Activated B cell treated with CpG ODN at 0.5 μM for 24 hours (primary cell): ENCODE data around the gene ADAMTS20. TPM values are rescaled to one million over a fixed set of nuclear protein-coding genes. Genes with fewer than 3 reads are reported as not detected.

Source experiments
- ATAC-seq: fragments of 200-7000 bp; cut with Tn5 transposase; one replicate; pipeline ENCODE4 v1.10.0; 2021; ENCODE audit warnings: low read depth, mild to moderate bottlenecking, moderate library complexity
- CTCF ChIA-PET: fragments of 350-600 bp; sonication (Branson Sonifier 250); formaldehyde crosslinking; loops from one replicate; lab custom pipeline; 2021; ENCODE audit warnings: antibody characterized with exemption; lab: Charles Lee
- POLR2A ChIA-PET: fragments of 350-600 bp; sonication (Branson Sonifier 250); formaldehyde crosslinking; loops from one replicate; lab custom pipeline; 2021; ENCODE audit warnings: antibody characterized with exemption; lab: Charles Lee
- DNase-seq: peaks from one replicate; pipeline ENCODE4 v3.0.0; 2022
- H3K27ac Mint-ChIP-seq: one replicate; pipeline ENCODE4 v1.8.0; 2020; ENCODE audit warnings: mixed read lengths
- H3K27me3 Mint-ChIP-seq: one replicate; pipeline ENCODE4 v1.8.0; 2021; ENCODE audit warnings: mixed read lengths
- H3K36me3 Mint-ChIP-seq: one replicate; pipeline ENCODE4 v1.8.0; 2021; ENCODE audit warnings: low read depth, mixed read lengths
- H3K4me1 Mint-ChIP-seq: one replicate; pipeline ENCODE4 v1.8.0; 2021; ENCODE audit warnings: mixed read lengths
- H3K4me3 Mint-ChIP-seq: one replicate; pipeline ENCODE4 v1.8.0; 2020; ENCODE audit warnings: mild to moderate bottlenecking, mixed read lengths
- H3K9me3 Mint-ChIP-seq: one replicate; pipeline ENCODE4 v1.8.0; 2020; ENCODE audit warnings: mixed read lengths
- intact Hi-C: fragments of 100-400 bp; cut with micrococcal nuclease; formaldehyde crosslinking; loops from one replicate; pipeline ENCODE4 v1.15.1; 2024
- total RNA-seq: library from RNA; stranded (reverse); gene quantifications from 2 replicates; pipeline ENCODE4 v1.2.3, GENCODE V29; 2022
- TF ChIP-seq, protein P1 (sequence below): fragments of 200-600 bp; IDR thresholded peaks from one replicate; pipeline ENCODE4 v1.8.0; 2022; ENCODE audit warnings: antibody characterized with exemption, mild to moderate bottlenecking

Gene ADAMTS20
- total RNA-seq, 1 donor from 2014 or later = not detected

- ATAC-seq (no peak), DNase-seq (no peak)
- H3K9me3 Mint-ChIP-seq = no peaks in the 10 kb centered on the region
- H3K36me3 Mint-ChIP-seq = no peaks in the 10 kb centered on the region
- intact Hi-C loops = loop anchor here (10.0 kb wide), 1 partner anchor 503 kb away; no protein-coding TSS in a partner anchor
- TF ChIP-seq, protein P1, sequence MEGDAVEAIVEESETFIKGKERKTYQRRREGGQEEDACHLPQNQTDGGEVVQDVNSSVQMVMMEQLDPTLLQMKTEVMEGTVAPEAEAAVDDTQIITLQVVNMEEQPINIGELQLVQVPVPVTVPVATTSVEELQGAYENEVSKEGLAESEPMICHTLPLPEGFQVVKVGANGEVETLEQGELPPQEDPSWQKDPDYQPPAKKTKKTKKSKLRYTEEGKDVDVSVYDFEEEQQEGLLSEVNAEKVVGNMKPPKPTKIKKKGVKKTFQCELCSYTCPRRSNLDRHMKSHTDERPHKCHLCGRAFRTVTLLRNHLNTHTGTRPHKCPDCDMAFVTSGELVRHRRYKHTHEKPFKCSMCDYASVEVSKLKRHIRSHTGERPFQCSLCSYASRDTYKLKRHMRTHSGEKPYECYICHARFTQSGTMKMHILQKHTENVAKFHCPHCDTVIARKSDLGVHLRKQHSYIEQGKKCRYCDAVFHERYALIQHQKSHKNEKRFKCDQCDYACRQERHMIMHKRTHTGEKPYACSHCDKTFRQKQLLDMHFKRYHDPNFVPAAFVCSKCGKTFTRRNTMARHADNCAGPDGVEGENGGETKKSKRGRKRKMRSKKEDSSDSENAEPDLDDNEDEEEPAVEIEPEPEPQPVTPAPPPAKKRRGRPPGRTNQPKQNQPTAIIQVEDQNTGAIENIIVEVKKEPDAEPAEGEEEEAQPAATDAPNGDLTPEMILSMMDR = no peak
- H3K27me3 Mint-ChIP-seq = no peaks in the 10 kb centered on the region
- H3K4me3 Mint-ChIP-seq = no peak overlapping the region
- H3K27ac Mint-ChIP-seq = no peak overlapping the region
- no peaks in the 10 kb centered on the region for H3K4me1 Mint-ChIP-seq
- ChIA-PET CTCF (no interaction called here), POLR2A (no interaction called here)
These were observed 234.0 kb downstream of the ADAMTS20 start for GRCh38 chr12:43318021-43318420.

DNA sequence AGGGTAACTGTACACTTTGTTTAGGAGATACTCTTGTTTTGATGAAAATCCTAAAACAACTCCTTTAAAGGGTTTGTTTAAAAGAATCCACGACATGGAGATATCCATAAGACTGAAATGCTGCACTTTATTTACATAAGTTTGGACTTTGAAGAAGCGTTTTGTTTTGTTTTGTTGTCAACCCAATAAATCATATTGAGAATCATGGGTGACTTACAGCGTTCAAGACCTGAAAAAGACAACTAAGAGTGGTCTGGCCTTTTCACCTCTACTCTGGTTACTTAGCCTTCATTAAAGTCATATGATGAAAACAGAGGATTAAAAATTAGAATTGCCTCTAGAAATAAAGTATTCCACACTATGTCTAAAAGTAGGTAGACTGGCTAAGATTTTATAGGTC lies 234.8 kb downstream of the ADAMTS20 start:
- CTCF ChIA-PET = no interaction called here
- no peaks in the 10 kb centered on the region for H3K36me3 Mint-ChIP-seq
- DNase-seq (no peak), ATAC-seq (no peak)
- no peak overlapping the region for H3K4me3 Mint-ChIP-seq
- TF ChIP-seq, protein P1 = no peak
- POLR2A ChIA-PET = no interaction called here
- no peak overlapping the region for H3K27ac Mint-ChIP-seq
- no peaks in the 10 kb centered on the region for H3K27me3 Mint-ChIP-seq
- intact Hi-C loops = loop anchor here (10.0 kb wide), 1 partner anchor 502 kb away; no protein-coding TSS in a partner anchor
- no peaks in the 10 kb centered on the region for H3K9me3 Mint-ChIP-seq
- no peaks in the 10 kb centered on the region for H3K4me1 Mint-ChIP-seq

DNA sequence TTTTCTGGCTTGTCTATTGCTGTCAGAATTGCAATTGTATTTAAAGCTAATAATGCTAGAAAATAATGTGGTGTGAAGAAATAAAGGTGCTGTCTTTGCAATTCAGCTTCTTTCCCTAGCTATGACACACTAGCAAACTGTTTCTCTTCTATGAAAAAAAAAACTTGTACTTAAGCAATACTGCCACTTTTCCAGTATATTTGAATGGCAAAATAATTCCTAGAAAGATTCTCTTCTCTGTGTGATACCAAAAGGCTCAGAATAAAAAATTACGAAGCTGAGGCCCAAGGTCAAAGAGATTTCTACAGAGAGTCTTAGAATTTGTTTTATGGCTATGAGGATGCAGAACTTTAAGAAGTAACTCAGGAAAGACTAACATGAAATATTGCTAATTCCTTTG lies 235.5 kb downstream of the ADAMTS20 start:
- no peak overlapping the region for H3K4me3 Mint-ChIP-seq
- H3K27ac Mint-ChIP-seq = no peak overlapping the region
- intact Hi-C loops = loop anchor here (10.0 kb wide), 1 partner anchor 502 kb away; no protein-coding TSS in a partner anchor
- H3K9me3 Mint-ChIP-seq = no peaks in the 10 kb centered on the region
- POLR2A ChIA-PET = no interaction called here
- H3K27me3 Mint-ChIP-seq = no peaks in the 10 kb centered on the region
- ATAC-seq = no peak
- no peak for DNase-seq
- CTCF ChIA-PET = no interaction called here
- TF ChIP-seq, protein P1 = no peak
- H3K36me3 Mint-ChIP-seq = no peaks in the 10 kb centered on the region
- no peaks in the 10 kb centered on the region for H3K4me1 Mint-ChIP-seq

- ATAC-seq = no peak
- TF ChIP-seq, protein P1 = no peak
- H3K27ac Mint-ChIP-seq = no peak overlapping the region
- no peak for DNase-seq
- no peak overlapping the region for H3K4me3 Mint-ChIP-seq
- H3K4me1 Mint-ChIP-seq = no peaks in the 10 kb centered on the region
- no peaks in the 10 kb centered on the region for H3K27me3 Mint-ChIP-seq
- no peaks in the 10 kb centered on the region for H3K9me3 Mint-ChIP-seq
- ChIA-PET CTCF (no interaction called here), POLR2A (no interaction called here)
- intact Hi-C loops = loop anchor here (10.0 kb wide), 1 partner anchor 501 kb away; no protein-coding TSS in a partner anchor
- H3K36me3 Mint-ChIP-seq = no peaks in the 10 kb centered on the region
These were observed 236.0 kb downstream of the ADAMTS20 start for GRCh38 chr12:43315961-43316360.

DNA sequence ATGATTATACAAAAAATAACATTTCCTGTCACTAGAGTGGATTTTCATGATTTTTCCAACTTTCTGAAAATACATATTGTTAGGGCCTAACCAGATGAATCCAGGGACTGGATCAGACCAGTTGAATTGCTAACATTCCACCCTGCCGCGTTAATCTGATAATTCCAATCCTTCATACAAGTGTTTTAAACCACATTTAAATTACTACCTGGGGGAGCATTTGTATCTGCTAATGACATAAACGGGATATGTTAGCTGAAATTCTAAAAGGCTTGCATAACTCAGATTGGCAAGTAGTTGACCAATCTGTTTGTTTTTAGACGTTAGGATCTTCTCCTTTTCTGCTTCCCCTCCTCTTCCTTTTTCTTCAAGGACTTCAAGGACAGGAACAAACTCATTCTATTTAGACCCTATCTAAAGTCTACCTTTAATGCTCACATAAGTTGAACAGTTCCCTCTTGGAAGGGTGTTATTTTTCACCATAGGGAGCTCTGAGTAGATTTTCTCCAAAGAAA lies 239.0 kb downstream of the ADAMTS20 start:
- Mint-ChIP-seq H3K27me3 (no peaks in the 10 kb centered on the region), H3K27ac (no peak overlapping the region), H3K9me3 (no peaks in the 10 kb centered on the region), H3K4me3 (no peak overlapping the region), H3K36me3 (no peaks in the 10 kb centered on the region), H3K4me1 (no peaks in the 10 kb centered on the region)
- intact Hi-C loops = loop anchor here (10.0 kb wide), 1 partner anchor 498 kb away; no protein-coding TSS in a partner anchor
- ChIA-PET CTCF (no interaction called here), POLR2A (no interaction called here)
- DNase-seq (no peak), ATAC-seq (no peak)
- TF ChIP-seq, protein P1 = no peak
